ENCODE data around the gene PPP1R13L. TPM values are rescaled to one million over a fixed set of nuclear protein-coding genes. Genes with fewer than 3 reads are reported as not detected.

Gene PPP1R13L
- total and polyA plus RNA-seq, 2 experiments from 2014 or later = 3.9 to 6.4 TPM

- TF ChIP-seq EZH2 (IDR thresholded peaks at IDR 0.05; ENCODE audit: insufficient read depth, poor library complexity, severe bottlenecking) (no peak), EZH2phosphoT487 (IDR thresholded peaks at IDR 0.05; ENCODE audit: insufficient read depth, low read depth) (no peak)
- peaks cover 21% of the 10 kb centered on the region for H3K79me2 ChIP-seq (ENCODE audit: insufficient read depth)
- no peak for DNase-seq
- peaks cover 30% of the 10 kb centered on the region for H3K4me1 ChIP-seq (ENCODE audit: insufficient read depth)
- in situ Hi-C loops (cut with MboI) = no loop called here
- H3F3A ChIP-seq (ENCODE audit: insufficient read depth) = peaks cover 16% of the 10 kb centered on the region
- no peaks in the 10 kb centered on the region for H3K9me2 ChIP-seq (ENCODE audit: insufficient read depth)
- peaks cover 12% of the 10 kb centered on the region; the same call in 1 of the 2 replicates for H3K36me3 ChIP-seq (ENCODE audit: low read depth)
- no peaks in the 10 kb centered on the region for H3K27me3 ChIP-seq (replicated peaks; ENCODE audit: insufficient read depth)
- peak overlapping the region; percentile 69 for H3K4me2 ChIP-seq (ENCODE audit: unreplicated experiment)
- H3K9ac ChIP-seq = 0 out of 2 replicates have a peak overlapping the region, but pooled peaks have one; percentile 4
- no peaks in the 10 kb centered on the region for H3K9me3 ChIP-seq (ENCODE audit: low read depth)
- H4K20me1 ChIP-seq (ENCODE audit: insufficient read depth) = no peaks in the 10 kb centered on the region
- peak overlapping the region; percentile 84 for H3K4me3 ChIP-seq
- H3K27ac ChIP-seq = no peak overlapping the region
- WGBS, 2 experiments (ENCODE audit: low coverage in 1 of 2, low lambda C conversion rate in 2 of 2, missing lambda C conversion rate in 2 of 2) = 55 to 56% methylated on average over 6 of the region's 6 CpGs
- no peak overlapping the region for H2AFZ ChIP-seq
Measured at GRCh38 chr19:45421947-45422498, 17.2 kb upstream of the PPP1R13L start.

GRCh38 chr19:45420871-45421270 lies 16.0 kb upstream of the PPP1R13L start:
- WGBS, 2 experiments (ENCODE audit: low coverage in 1 of 2, low lambda C conversion rate in 2 of 2, missing lambda C conversion rate in 2 of 2) = 88 to 95% methylated on average over 6 of the region's 6 CpGs
- no peak overlapping the region for H3K4me3 ChIP-seq
- no peak for TF ChIP-seq EZH2 (IDR thresholded peaks at IDR 0.05; ENCODE audit: insufficient read depth, poor library complexity, severe bottlenecking)
- TF ChIP-seq EZH2phosphoT487 (IDR thresholded peaks at IDR 0.05; ENCODE audit: insufficient read depth, low read depth) = no peak
- peaks cover 21% of the 10 kb centered on the region for H3K79me2 ChIP-seq (ENCODE audit: insufficient read depth)
- peaks cover 33% of the 10 kb centered on the region for H3K4me1 ChIP-seq (ENCODE audit: insufficient read depth)
- H3K9ac ChIP-seq = no peak overlapping the region
- no peak for DNase-seq
- no peak overlapping the region for H2AFZ ChIP-seq
- H3K27me3 ChIP-seq (replicated peaks; ENCODE audit: insufficient read depth) = no peaks in the 10 kb centered on the region
- H3K36me3 ChIP-seq (ENCODE audit: low read depth) = peaks cover 15% of the 10 kb centered on the region; the same call in 1 of the 2 replicates
- no peak overlapping the region for H3K4me2 ChIP-seq (ENCODE audit: unreplicated experiment)
- H3K27ac ChIP-seq = no peak overlapping the region
- peaks cover 14% of the 10 kb centered on the region for H3F3A ChIP-seq (ENCODE audit: insufficient read depth)
- no peaks in the 10 kb centered on the region for H4K20me1 ChIP-seq (ENCODE audit: insufficient read depth)
- H3K9me2 ChIP-seq (ENCODE audit: insufficient read depth) = no peaks in the 10 kb centered on the region
- no peaks in the 10 kb centered on the region for H3K9me3 ChIP-seq (ENCODE audit: low read depth)
- in situ Hi-C loops (cut with MboI) = no loop called here

GRCh38 chr19:45420356-45420755 lies 15.5 kb upstream of the PPP1R13L start:
- Histone ChIP-seq H3K79me2 (ENCODE audit: insufficient read depth) (peaks cover 21% of the 10 kb centered on the region), H3K4me1 (ENCODE audit: insufficient read depth) (peaks cover 29% of the 10 kb centered on the region), H3K4me2 (ENCODE audit: unreplicated experiment) (no peak overlapping the region), H3K9ac (no peak overlapping the region), H3K9me3 (ENCODE audit: low read depth) (no peaks in the 10 kb centered on the region), H4K20me1 (ENCODE audit: insufficient read depth) (no peaks in the 10 kb centered on the region), H3K9me2 (ENCODE audit: insufficient read depth) (no peaks in the 10 kb centered on the region), H3K4me3 (no peak overlapping the region), H2AFZ (no peak overlapping the region), H3K36me3 (ENCODE audit: low read depth) (peaks cover 15% of the 10 kb centered on the region; the same call in 1 of the 2 replicates), H3F3A (ENCODE audit: insufficient read depth) (peaks cover 9% of the 10 kb centered on the region), H3K27ac (no peak overlapping the region), H3K27me3 (replicated peaks; ENCODE audit: insufficient read depth) (no peaks in the 10 kb centered on the region)
- DNase-seq = no peak
- TF ChIP-seq EZH2phosphoT487 (IDR thresholded peaks at IDR 0.05; ENCODE audit: insufficient read depth, low read depth) (no peak), EZH2 (IDR thresholded peaks at IDR 0.05; ENCODE audit: insufficient read depth, poor library complexity, severe bottlenecking) (no peak)
- WGBS, 2 experiments (ENCODE audit: low coverage in 1 of 2, low lambda C conversion rate in 2 of 2, missing lambda C conversion rate in 2 of 2) = 84 to 87% methylated on average over 9 to 10 of the region's 10 CpGs
- in situ Hi-C loops (cut with MboI) = no loop called here

GRCh38 chr19:45419895-45420294 lies 15.0 kb upstream of the PPP1R13L start:
- Histone ChIP-seq H3K9me3 (ENCODE audit: low read depth) (no peaks in the 10 kb centered on the region), H3F3A (ENCODE audit: insufficient read depth) (peaks cover 5% of the 10 kb centered on the region), H3K4me1 (ENCODE audit: insufficient read depth) (peaks cover 25% of the 10 kb centered on the region), H3K9ac (no peak overlapping the region), H3K9me2 (ENCODE audit: insufficient read depth) (no peaks in the 10 kb centered on the region), H3K36me3 (ENCODE audit: low read depth) (peaks cover 15% of the 10 kb centered on the region; the same call in 1 of the 2 replicates), H4K20me1 (ENCODE audit: insufficient read depth) (no peaks in the 10 kb centered on the region), H2AFZ (no peak overlapping the region), H3K4me3 (no peak overlapping the region), H3K27me3 (replicated peaks; ENCODE audit: insufficient read depth) (no peaks in the 10 kb centered on the region), H3K4me2 (ENCODE audit: unreplicated experiment) (no peak overlapping the region), H3K79me2 (ENCODE audit: insufficient read depth) (peaks cover 21% of the 10 kb centered on the region), H3K27ac (no peak overlapping the region)
- TF ChIP-seq EZH2phosphoT487 (IDR thresholded peaks at IDR 0.05; ENCODE audit: insufficient read depth, low read depth) = no peak
- TF ChIP-seq EZH2 (IDR thresholded peaks at IDR 0.05; ENCODE audit: insufficient read depth, poor library complexity, severe bottlenecking) = no peak
- in situ Hi-C loops (cut with MboI) = no loop called here
- no peak for DNase-seq
- WGBS, 2 experiments (ENCODE audit: low coverage in 1 of 2, low lambda C conversion rate in 2 of 2, missing lambda C conversion rate in 2 of 2) = 60% methylated on average over 1 to 3 of the region's 3 CpGs

Data from GM23248 (cell line).